Stimulated activated CD8-positive, alpha-beta memory T cell treated with anti-CD3 and anti-CD28 coated beads, Interleukin-7, amount 100 ng/mL, for 24 hours (primary cell): ENCODE results near the gene TCEANC.
"Not testable (repeated sequence)": the region's sequence is repeated elsewhere in the genome, so short reads cannot be mapped to it uniquely, and the experiment has no call there.

ENCODE experiments used
- DNase-seq: peaks from one replicate; pipeline ENCODE4 v3.0.0-alpha.2; 2020; ENCODE audit warnings: low read depth

The TCEANC gene

DNA sequence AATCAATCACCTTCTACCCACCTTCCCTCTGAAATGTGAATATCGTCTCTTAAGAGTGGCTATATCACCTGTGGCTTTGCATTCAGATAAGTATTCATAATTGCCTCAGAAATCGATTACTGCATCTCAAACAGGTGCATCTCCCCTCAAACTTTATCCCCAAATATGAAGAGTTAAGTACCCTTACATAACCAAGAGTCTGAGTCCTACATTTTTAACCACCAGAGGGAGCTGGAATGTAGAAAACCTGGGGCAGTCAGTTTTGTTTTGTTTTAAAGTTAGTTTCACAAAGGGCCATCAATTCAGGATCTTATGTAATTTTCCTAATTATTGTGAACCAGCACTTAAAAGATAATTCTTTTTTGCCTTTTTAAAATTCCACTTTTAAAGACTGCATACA is 5.7 kb downstream of the TCEANC start:
- no peak for DNase-seq

DNA sequence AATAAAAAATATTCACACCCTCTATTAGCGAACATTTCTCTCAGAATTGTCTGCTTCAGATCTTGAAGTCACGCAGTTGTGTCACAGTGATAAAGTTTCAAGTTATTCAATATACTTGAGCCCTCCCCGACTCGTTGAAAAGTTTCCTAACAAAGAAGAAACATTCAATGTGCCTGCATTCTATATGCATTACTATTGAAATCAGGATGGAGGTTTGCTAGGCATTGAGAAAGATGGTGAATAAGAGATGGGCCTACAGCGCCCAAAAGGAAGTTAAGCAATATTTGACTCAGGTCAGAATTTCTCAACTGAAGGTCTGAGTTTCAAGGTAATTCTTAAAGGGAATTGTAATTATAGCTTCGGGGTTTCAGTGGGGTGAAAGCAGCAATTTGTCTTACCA is 6.1 kb downstream of the TCEANC start:
- no peak for DNase-seq

GRCh38 chrX:13661735-13662288 is 8.9 kb downstream of the TCEANC start:
- DNase-seq, result no peak

GRCh38 chrX:13662355-13662791 is 9.4 kb downstream of the TCEANC start:
- no peak for DNase-seq

DNA sequence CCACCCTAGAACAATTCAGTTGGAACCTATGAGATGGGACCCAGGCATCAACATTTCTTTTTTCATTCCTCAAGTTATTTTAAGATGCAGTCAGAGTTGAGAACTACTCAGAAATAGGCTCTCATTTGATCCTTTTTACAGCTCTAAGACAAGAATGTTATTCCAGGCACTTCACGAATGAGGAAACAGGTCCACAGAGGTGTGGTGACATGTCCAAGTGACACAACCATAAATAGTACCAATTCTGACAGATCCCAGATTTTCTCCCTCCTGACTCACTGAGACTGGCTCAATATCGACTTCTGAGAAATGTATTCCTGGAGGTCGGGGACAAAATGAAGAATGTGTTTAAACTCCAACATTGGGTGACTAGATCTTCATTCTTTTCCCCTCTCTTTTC is 11.1 kb downstream of the TCEANC start:
- no peak for DNase-seq

DNA sequence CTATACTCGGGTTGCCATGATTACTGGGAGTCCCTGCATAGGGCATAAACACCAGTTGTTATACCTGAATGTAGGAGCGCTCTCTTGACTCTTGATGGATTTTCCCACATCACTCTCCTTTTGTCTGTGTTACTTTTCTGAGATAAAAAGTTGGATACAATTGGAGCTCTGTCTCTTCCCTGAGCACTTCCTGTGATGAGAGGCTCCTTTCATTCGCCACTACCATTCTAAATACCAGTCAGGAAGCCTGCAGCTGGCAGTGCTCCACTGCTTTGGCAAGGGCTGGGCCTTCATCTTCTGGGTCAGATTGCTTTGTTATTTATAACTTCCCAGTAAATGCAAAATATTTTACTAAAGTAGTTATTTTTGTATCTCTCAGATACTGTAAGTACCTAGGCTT is 13.9 kb downstream of the TCEANC start:
- no peak for DNase-seq

DNA sequence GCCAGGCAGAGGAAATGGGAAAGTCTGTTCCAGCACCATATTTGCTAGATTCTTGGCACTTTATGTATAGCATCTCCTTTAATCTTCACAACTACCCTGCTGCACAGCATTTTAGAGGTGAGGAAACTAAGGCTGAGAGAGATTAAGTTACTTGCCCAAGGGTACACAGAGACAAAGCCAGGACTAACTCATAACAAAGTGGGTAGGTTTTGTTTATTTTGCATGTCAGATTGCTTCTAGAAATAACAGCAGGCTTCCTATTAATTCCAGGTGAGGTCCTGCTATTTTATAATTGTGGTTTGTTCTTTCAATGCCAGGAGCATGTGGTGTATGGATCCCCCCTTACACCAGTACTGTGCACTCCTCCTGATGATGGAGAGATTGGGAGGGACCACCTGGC is 15.0 kb downstream of the TCEANC start:
- DNase-seq, result no peak

DNA sequence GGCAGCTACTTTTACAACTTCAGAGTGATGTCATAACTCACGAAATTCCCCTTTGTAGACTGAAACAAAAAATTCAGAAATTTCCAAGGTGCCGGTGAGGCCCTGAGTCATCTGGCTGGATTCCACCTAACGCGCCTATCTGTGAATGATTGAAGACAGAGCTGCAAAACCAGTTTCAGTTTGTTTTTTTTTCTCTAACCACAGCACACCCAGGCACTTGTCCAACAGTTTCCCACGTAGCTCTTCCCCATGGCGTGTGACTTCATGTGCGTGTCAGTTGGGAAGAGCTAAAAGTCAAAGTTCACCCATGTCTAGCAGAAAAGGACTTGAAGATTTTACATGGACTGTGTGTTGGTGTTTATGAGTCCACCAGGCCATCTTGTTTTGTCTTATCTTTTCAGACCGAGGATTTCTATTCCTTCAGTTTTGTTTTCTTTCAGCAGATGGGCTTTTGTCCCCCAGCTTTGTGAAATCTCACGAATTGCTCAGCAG is 16.4 kb downstream of the TCEANC start:
- no peak for DNase-seq

DNA sequence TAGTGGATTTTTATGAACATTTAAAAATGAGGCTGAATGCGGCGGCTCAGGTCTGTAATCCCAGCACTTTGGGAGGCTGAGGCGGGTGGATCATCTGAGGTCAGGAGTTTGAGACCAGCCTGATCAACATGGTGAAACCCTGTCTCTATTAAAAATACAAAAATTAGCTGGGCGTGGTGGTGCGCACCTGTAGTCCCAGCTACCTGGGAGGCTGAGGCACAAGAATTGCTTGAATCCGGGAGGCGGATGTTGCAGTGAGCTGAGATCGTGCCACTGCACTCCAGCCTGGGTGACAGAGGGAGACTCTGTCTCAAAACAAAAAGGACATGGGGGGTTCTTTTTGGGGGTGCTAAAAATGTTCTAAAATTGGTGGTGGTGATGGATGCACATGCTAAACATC is 16.8 kb downstream of the TCEANC start:
- not testable (repeated sequence) for DNase-seq

DNA sequence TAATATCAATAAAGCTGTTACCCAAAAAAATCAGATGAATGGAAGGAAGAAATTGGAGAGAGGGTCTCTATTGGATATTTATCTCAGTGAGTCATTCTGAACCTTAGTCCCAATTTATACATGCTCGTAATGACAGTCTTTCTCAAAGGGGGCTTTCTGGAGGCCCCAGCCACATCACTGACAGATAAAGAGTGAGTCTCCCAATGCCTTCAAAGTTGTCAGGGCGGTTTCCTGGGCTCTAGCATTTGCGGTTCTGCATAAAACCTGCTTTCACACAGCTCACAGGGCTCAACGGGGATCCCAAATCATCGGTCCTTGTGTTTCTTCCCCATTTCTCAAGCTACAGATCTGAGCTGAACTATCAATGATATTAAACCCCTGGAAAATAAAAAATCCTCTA is 17.3 kb downstream of the TCEANC start:
- DNase-seq, result no peak

- no peak for DNase-seq
Observed at GRCh38 chrX:13673016-13673415, 20.1 kb downstream of the TCEANC start.

DNA sequence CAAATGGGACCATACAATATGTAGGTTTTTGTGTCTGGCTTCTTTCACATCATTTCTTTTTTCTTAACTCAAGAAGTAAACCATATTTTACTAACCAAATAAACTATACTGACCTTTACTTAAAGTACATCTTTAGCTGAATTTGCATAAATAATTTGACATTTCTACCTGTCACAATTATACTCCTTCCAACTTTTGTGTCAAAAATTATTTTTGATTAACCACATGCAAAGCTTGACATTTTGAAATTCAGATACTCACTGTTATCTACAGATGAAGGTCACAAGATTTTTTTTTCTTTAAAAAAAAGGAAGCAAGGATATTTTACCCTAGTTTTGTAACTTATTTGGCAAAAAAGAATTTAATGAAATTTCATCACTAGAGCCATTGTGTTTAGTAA is 23.9 kb downstream of the TCEANC start:
- no peak for DNase-seq

DNA sequence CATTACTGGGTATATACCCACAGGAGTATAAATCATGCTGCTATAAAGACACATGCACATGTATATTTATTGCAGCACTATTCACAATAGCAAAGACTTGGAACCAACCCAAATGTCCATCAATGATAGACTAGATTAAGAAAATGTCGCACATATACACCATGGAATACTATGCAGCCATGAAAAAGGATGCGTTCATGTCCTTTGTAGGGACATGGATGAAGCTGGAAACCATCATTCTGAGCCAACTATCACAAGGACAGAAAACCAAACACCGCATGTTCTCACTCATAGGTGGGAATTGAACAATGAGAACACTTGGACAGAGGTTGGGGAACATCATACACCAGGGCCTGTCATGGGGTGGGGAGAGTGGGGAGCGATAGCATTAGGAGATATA is 26.8 kb downstream of the TCEANC start:
- not testable (repeated sequence) for DNase-seq

DNA sequence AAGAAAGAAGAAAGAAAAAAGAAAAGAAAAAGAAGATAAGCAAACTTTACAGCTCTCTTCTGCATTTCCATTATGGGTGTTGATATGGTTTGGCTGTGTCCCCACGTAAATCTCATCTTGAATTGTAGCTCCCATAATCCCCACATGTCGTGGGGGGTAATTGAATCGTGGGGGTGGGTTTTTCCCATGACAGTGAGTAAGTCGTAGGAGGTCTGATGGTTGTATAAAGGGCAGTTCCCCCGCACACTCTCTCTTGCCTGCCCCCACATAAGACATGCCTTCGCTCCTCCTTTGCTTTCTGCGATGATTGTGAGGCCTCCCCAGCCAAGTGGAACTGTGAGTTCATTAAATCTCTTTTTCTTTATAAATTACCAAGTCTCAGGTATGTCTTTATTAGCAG is 28.7 kb downstream of the TCEANC start:
- DNase-seq, result no peak

GRCh38 chrX:13684361-13684760 is 31.4 kb downstream of the TCEANC start:
- no peak for DNase-seq

- DNase-seq, result no peak
Observed at GRCh38 chrX:13685126-13685763, 32.3 kb downstream of the TCEANC start.

DNA sequence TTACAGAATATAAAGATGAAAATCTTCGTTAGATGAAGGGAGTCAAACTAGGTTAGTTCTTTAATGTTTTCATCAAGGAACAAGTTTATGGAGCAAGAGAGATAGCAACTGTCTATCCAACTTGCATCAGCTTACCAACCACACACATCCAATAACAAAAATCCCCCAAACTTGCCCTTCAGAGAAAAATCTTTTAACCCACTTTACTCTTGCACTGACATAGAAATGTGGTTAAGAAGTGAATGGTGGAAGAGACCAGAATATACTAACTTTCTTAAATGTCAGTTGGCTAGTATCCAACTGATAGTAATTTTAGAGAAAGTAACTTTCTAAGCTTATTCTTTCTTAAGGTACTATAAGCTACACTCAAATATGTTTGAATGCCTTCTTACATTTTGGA is 34.3 kb downstream of the TCEANC start:
- DNase-seq, result no peak

DNA sequence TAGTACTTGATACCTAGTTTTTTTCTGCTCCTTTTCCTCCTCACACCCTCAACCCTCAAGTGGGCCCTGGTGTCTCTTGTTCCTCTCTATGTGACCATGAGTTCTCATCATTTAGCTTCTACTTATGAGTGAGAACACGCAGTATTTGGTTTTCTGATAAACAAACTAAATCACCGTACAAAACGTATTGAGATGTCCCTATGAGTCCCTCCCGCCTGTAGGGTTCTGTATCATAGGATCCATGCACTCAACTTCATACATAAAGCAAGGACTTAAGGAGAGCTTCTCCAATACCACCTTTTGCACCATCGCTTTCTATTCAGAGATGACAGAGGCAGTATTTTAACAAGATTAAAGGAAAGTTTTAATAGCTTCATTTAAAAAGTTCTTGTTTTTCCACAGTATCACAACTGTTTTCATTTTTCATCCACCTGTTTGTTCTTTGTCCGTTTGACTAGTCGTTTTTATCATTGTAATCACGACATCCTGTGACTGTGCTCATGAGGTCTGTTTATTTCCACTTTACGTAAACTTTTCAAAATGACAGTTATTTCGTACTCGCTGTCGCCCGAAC is 35.5 kb downstream of the TCEANC start:
- no peak for DNase-seq

DNA sequence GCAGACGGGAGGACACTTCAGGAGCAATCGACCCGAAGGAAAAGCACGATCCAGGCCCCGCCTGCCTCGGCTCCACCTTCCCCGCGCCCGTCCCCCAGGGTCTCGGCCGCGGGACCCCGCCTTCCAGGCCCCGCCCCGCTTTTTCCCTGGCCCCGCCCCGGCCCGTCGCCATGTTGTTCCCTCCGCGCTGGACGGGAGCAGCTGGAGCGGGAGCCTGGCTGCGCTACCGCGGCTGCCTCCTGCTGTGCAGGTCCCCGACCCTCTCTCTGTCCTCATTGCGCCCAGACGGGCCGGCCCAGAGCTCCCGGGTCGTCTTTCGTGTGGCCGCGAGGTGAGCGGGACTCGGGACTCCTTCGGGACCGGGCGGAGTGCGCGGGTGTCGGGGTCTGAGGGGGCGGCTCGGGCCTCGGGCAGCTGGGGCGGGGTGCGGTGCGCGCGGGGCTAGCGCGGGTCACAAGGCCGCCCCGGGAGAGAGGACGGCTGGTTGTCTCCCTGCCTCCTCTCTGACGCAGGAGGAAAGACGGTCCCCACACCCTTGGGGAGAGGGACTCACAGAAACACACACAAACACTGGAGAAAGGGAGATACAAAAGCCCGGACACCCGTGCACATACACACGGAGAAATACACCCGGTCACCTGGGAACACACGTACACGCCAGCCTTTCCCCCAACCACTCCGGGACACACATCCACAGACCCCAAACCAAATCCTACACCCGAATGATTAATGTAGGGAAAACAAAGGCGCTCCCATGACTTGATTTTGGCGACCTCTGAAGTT is 36.2 kb downstream of the TCEANC start, which contains the start of gene RAB9A:
RAB9A (plus strand) TSS at position 171 of the 783 bp plus-strand sequence. CDS start 19,619 bp downstream, outside the sequence.
- DNase-seq, result peak; percentile 55

DNA sequence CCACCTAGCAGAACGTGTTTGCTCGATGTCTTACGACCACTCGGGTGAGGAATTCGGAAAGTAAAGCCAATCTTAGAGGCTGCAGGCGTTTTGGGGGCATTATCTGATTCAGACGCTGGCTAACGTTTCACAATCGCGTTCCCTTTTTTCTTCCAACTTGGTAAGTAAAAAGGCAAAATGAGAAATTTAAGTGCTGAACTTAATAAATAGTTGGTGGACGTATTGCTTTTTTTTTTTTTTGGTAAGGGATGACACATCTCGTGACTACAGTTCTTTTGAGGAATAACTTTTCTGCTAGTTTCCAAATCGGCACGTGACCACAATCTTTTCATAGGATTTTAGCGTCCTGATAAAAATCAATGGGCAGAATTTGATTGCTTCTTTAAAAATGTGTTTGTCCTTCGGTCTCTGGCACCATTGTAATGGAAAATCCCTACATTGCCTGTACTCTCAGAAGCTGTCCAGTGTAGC is 36.8 kb downstream of the TCEANC start:
- no peak for DNase-seq

DNA sequence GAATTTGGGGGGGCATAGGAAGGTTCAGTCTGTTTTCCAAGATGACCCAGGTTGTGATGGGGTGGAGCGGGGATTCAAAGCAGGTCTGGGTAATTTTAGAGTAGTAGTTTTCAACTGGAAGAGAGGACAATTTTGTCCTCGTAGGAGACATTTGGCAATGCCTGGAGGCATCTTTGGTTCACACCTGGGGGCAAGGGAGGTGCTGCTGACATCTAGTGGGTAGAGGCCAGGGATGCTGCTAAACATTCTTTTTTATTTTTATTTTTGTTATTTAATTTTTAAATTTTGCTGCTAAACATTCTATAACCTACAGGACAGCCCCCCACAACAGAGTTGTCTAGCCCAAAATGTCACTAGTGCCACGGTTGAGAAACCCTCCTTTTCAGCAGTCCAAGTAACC is 37.9 kb downstream of the TCEANC start:
- DNase-seq, result no peak

DNA sequence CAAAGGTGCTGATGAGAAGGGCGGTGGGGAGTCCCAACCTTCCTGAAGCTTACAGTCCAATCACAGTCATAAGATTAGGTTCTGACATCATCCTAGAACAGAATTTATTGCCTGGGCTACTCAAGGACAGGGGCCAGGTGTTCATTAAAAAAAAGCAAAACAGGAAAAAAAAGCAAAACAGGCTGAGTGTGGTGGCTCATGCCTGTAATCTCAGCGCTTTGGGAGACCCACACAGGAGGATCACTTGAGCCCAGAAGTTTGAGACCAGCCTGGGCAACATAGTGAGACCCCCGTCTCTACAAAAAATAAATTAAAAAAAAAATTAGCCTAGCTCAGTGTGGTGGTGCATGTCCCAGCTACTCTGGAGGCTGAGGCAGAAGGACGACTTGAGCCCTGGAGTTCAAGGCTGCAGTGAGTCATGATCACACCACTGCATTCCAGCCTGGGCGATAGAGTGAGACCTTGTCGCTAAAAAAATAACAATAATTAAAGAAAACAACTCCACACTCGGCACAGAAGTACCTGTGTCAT is 39.0 kb downstream of the TCEANC start:
- DNase-seq, result no peak
